GM12801 (cell line): ENCODE results near the gene ADAMTS2.

Experiments used
- CTCF ChIP-seq: IDR thresholded peaks from one replicate; pipeline ENCODE4 v1.5.1; 2011; ENCODE audit warnings: control low read depth; ENCODE audit not compliant: insufficient read length; ENCODE audit errors: extremely low read depth

The ADAMTS2 gene

GRCh38 chr5:179258922-179259730 lies 86.1 kb downstream of the ADAMTS2 start:
- no peak for TF ChIP-seq CTCF

GRCh38 chr5:179258001-179258921 lies 87.0 kb downstream of the ADAMTS2 start:
- no peak for TF ChIP-seq CTCF

GRCh38 chr5:179257176-179257682 lies 88.0 kb downstream of the ADAMTS2 start:
- no peak for TF ChIP-seq CTCF

GRCh38 chr5:179256328-179257175 lies 88.7 kb downstream of the ADAMTS2 start:
- TF ChIP-seq CTCF = no peak

GRCh38 chr5:179255527-179256327 lies 89.5 kb downstream of the ADAMTS2 start:
- no peak for TF ChIP-seq CTCF

GRCh38 chr5:179254638-179255271 lies 90.5 kb downstream of the ADAMTS2 start:
- TF ChIP-seq CTCF = no peak
